Jurkat, Clone E6-1 (cell line): ENCODE measurements around the gene KPNA4. TPM values are rescaled to one million over a fixed set of nuclear protein-coding genes. Genes with fewer than 3 reads are reported as not detected.
"Not testable (repeated sequence)": the region's sequence is repeated elsewhere in the genome, so short reads cannot be mapped to it uniquely, and the experiment has no call there.

Source experiments
- DNase-seq: peaks from one replicate; pipeline ENCODE4 v3.0.0-alpha.2; 2011; ENCODE audit warnings: low read depth, low spot score
- H3K4me3 ChIP-seq: 2 replicates; pipeline ENCODE4 v1.5.1; 2011; ENCODE audit warnings: mild to moderate bottlenecking, low read length, control low read depth, moderate library complexity
- polyA plus RNA-seq: library from polyadenylated mRNA; unstranded; fragments of >200 nt; gene quantifications from one replicate; pipeline ENCODE4 v1.2.1, GENCODE V29; 2012; ENCODE audit warnings: missing spikeins; ENCODE audit not compliant: insufficient read length, insufficient read depth

The KPNA4 gene
- 43.7 TPM for polyA plus RNA-seq

GRCh38 chr3:160565442-160566403, at the start of gene KPNA4:
Gene KPNA4, minus strand, starts transcription at chr3:160565571. Its CDS starts 289 bp downstream, at chr3:160565282.
- peak within 1 kb of the TSS; percentile 68 for H3K4me3 ChIP-seq
- peak; percentile 94 for DNase-seq

- no peak overlapping the region for H3K4me3 ChIP-seq
- DNase-seq, result no peak
Observed at GRCh38 chr3:160613661-160614060, 48.3 kb upstream of the KPNA4 start.

- H3K4me3 ChIP-seq, result no peak overlapping the region
- DNase-seq, result no peak
Observed at GRCh38 chr3:160612386-160613075, 47.2 kb upstream of the KPNA4 start.

- no peak overlapping the region for H3K4me3 ChIP-seq
- no peak for DNase-seq
Observed at GRCh38 chr3:160611141-160611540, 45.8 kb upstream of the KPNA4 start.

GRCh38 chr3:160608870-160609269, 43.5 kb upstream of the KPNA4 start:
- H3K4me3 ChIP-seq, result no peak overlapping the region
- no peak for DNase-seq

GRCh38 chr3:160607826-160608225, 42.5 kb upstream of the KPNA4 start:
- DNase-seq, result no peak
- H3K4me3 ChIP-seq, result no peak overlapping the region

- no peak overlapping the region for H3K4me3 ChIP-seq
- DNase-seq, result no peak
Observed at GRCh38 chr3:160605315-160605714, 39.9 kb upstream of the KPNA4 start.

- H3K4me3 ChIP-seq, DNase-seq: not testable (repeated sequence)
Observed at GRCh38 chr3:160603845-160604244, 38.5 kb upstream of the KPNA4 start.

GRCh38 chr3:160602259-160602658, 36.9 kb upstream of the KPNA4 start:
- no peak overlapping the region for H3K4me3 ChIP-seq
- no peak for DNase-seq

GRCh38 chr3:160601288-160601687, 35.9 kb upstream of the KPNA4 start:
- no peak overlapping the region for H3K4me3 ChIP-seq
- DNase-seq, result no peak

GRCh38 chr3:160598865-160599264, 33.5 kb upstream of the KPNA4 start:
- no peak overlapping the region for H3K4me3 ChIP-seq
- DNase-seq, result no peak

- H3K4me3 ChIP-seq, result no peak overlapping the region
- DNase-seq, result no peak
Observed at GRCh38 chr3:160588023-160588422, 22.7 kb upstream of the KPNA4 start.

- DNase-seq, result no peak
- no peak overlapping the region for H3K4me3 ChIP-seq
Observed at GRCh38 chr3:160587105-160587504, 21.7 kb upstream of the KPNA4 start.

- DNase-seq, result no peak
Observed at GRCh38 chr3:160586679-160587078, 21.3 kb upstream of the KPNA4 start.

GRCh38 chr3:160583451-160583850, 18.1 kb upstream of the KPNA4 start:
- DNase-seq, result no peak
- H3K4me3 ChIP-seq, result no peak overlapping the region

More at GRCh38 chr3:160586679-160587078, 21.3 kb upstream of the KPNA4 start:
- H3K4me3 ChIP-seq, result no peak overlapping the region

GRCh38 chr3:160580938-160581337, 15.6 kb upstream of the KPNA4 start:
- DNase-seq, result no peak
- no peak overlapping the region for H3K4me3 ChIP-seq

- DNase-seq, result no peak
- H3K4me3 ChIP-seq, result no peak overlapping the region
Observed at GRCh38 chr3:160577556-160578195, 12.3 kb upstream of the KPNA4 start.

GRCh38 chr3:160577093-160577492, 11.7 kb upstream of the KPNA4 start:
- no peak for DNase-seq
- H3K4me3 ChIP-seq, result no peak overlapping the region

GRCh38 chr3:160576621-160577020, 11.2 kb upstream of the KPNA4 start:
- no peak overlapping the region for H3K4me3 ChIP-seq
- DNase-seq, result no peak

GRCh38 chr3:160575589-160575988, 10.2 kb upstream of the KPNA4 start:
- DNase-seq, result no peak
- H3K4me3 ChIP-seq, result no peak overlapping the region
